Measurements from ENCODE around the gene ADCY6.

The ADCY6 gene

GRCh38 chr12:48786591-48787544 lies 2.0 kb downstream of the ADCY6 start:
- DNase-seq (ENCODE audit: low read depth in 2 of 3, low spot score in 2 of 3): no peak

- DNase-seq (ENCODE audit: low read depth in 2 of 3, low spot score in 2 of 3): no peak
These were observed 5.5 kb downstream of the ADCY6 start for GRCh38 chr12:48783432-48783831.

GRCh38 chr12:48782457-48783395 lies 6.2 kb downstream of the ADCY6 start:
- DNase-seq (ENCODE audit: low read depth in 2 of 3, low spot score in 2 of 3): no peak

DNA sequence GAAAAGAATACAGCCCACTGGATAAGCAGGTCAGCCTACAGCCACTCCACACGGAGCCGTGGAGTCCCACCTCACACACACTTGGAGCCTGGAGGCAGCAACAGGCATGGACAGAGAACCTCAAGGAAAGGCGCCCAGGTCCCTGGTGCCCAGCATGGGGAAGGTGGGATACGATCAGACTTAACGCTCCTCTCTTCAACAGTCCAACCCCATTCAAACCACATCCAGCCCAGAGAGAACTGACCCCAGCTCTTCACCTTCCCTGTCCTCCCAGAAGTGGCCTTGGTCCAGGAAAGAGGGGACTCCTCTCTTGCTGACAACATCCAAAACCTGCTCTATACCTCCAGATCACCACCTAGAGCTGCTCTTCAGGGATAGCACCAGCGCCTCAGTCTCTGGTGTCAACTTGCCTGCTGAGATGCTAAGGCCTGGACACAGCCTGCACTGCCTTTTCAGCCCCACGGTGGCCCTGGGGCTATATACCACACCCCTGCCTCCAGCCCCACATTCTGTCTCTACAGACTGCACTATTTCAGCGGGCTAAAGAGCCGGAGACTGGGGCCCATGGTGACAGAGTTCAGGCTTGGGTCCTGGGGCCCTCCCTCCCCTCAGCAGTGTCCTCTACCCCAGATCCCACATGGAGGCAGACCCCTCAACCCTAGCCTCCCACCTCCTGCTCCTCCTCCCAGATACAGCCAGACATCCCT lies 7.0 kb downstream of the ADCY6 start:
- DNase-seq (ENCODE audit: low read depth in 2 of 3, low spot score in 2 of 3): no peak

- DNase-seq (ENCODE audit: low read depth in 2 of 3, low spot score in 2 of 3): no peak
These were observed 8.4 kb downstream of the ADCY6 start for GRCh38 chr12:48780381-48781025.

GRCh38 chr12:48779869-48780268 lies 9.0 kb downstream of the ADCY6 start:
- no peak for DNase-seq (ENCODE audit: low read depth in 2 of 3, low spot score in 2 of 3)

GRCh38 chr12:48777501-48778400 lies 11.1 kb downstream of the ADCY6 start:
- no peak for DNase-seq (ENCODE audit: low read depth in 2 of 3, low spot score in 2 of 3)

DNA sequence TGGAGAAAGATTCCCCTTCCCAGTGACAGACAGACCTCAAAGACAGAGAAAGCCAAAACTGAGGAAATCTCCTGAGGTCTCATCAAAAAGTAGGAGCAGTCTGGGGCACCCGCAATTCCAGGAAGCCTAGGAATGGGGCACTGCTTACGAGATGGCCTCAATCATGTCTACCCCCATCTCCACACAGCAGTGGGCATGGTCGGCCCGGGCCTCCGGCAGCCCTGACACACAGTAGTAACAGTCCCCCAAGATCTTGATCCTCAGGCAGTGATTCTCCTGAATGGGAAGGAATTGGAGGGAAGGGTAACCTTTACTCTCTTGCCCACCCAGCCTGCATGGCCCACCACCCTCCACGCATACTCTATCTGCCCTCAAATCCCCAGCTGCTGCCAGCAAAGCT lies 11.9 kb downstream of the ADCY6 start:
- DNase-seq (ENCODE audit: low read depth in 2 of 3, low spot score in 2 of 3): no peak

DNA sequence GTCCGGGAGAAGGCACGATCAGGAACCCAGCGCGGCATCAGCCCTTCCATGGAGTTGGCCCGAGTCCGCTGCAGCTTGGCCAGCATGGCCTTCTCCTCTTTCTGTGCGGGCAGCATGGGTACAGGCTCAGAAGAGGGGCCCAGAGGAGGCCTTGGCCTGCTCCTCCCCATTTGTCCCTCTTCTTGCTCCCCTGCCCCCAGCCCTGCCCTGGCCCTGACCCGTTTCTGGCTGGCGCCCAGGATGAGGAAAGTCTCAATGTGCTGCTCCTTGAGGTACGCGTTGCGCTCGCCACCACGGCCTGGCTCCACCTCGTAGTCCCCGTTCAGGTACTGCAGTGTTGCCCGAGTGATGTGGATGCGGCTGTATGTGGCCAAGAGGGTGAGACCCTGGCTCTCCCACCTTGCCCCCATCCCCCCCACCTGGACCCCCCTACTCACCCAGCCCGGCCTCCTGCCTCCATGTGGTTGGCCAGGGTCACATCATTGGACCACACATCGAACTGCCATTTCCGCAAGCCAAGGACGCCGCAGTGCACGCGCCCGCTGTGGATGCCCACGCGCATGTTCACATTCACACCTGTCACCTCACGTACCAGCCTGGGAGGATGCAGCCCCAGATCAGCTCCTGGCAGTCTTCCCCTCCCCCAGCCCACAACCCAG lies 12.8 kb downstream of the ADCY6 start:
- no peak for DNase-seq (ENCODE audit: low read depth in 2 of 3, low spot score in 2 of 3)

- no peak for DNase-seq (ENCODE audit: low read depth in 2 of 3, low spot score in 2 of 3)
These were observed 13.6 kb downstream of the ADCY6 start for GRCh38 chr12:48775299-48775698.

DNA sequence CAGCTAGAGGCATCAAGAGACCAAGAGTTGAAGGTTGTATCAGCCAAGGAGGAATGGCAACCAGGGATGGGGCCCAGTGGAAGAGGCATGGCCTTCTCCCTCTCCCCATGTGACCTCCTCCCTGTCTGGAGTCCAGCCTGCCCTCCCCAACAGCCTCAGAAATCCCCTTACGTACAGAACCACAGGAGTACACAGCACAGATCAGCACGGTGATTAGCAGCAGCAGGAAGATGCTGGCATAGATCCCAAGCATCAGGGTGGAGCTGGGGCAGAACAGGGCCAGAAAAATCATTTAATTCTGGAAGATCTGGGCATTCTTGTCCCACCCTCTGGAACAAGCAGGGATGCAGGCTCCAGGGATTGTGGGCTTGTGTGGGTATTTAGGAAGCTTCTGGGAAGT lies 14.4 kb downstream of the ADCY6 start:
- DNase-seq (ENCODE audit: low read depth in 2 of 3, low spot score in 2 of 3): no peak

GRCh38 chr12:48773686-48774085 lies 15.2 kb downstream of the ADCY6 start:
- DNase-seq (ENCODE audit: low read depth in 2 of 3, low spot score in 2 of 3): no peak

DNA sequence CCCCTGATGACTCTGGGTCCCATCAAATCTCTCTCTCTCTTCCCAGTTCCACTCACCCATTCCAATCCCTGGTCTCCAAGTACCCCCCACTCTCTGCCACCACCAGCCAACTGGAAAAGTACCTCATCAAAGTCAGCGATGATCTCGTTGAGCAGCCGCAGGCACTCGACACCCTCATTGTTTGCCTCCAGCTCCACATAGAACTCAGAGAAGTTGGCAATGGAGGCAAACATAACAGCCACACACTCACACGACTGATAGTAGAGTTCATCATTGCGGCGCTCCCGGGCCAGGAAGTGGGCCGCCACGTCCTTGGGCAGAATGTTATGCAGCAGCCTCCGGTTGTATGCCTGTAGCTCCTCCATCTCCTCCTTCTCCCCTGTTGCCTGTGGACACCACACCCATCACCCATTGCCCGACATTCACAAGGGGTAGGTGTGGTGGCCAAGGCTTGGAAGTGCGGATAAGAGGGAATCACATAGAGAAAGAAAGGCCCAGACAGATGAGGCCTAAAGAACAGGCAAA lies 17.2 kb downstream of the ADCY6 start:
- no peak for DNase-seq (ENCODE audit: low read depth in 2 of 3, low spot score in 2 of 3)

DNA sequence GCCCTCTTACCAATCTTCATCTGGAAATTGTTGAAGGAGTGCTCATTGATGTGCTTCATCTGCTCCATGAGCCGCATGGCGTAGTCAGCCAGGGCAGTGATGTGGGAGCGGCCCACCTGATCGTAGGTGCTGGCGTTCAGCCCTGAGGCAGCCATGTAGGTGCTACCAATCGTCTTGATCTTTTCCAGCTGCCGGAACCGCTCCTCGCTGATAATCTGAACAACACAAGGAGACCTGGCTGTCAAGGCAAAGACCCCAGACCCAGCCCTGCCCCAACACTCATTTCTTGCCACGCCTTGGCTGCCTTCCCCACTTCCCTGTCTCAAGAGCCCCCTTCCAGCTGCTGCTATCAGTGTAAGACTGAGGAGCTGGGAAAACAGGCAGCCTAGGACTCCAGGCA lies 18.1 kb downstream of the ADCY6 start:
- DNase-seq (ENCODE audit: low read depth in 2 of 3, low spot score in 2 of 3): no peak

DNA sequence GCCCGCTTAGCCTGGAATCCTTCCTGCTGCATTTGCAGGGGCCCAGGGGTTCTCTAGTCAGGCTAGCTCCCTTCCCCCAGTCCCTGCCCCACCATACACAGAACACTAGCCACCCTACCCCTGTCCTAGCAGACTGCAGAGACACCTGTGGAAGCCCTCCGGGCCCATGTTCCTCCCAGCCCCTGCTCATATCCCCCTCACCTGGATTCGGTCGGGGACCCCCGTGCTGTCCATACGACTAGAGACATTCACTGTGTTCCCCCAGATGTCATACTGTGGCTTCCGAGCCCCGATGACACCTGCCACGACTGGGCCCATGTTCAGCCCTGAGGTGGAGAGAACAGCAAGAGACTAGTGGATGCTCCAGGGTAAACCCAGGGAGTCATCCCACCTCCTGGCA lies 20.2 kb downstream of the ADCY6 start:
- no peak for DNase-seq (ENCODE audit: low read depth in 2 of 3, low spot score in 2 of 3)

DNA sequence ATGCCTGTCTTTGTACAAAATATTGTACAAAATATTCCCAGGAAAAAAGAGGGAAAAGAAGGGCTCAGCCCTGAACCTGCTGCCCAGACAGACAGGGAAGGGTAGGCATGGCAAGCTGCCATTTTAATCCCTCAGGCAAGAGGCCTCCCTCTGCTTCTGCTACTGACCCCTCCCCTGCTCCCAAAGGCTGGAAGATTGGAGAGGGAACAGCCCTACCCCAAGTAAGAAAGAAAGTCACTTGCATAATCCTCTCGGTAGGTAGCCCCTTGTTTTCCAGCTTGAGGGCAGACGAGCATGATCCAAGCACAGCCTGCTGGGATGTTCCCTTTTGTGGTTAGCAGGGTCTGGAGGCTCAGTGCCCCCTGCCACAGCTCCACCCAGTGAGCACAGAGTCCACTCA lies 20.7 kb downstream of the ADCY6 start:
- DNase-seq (ENCODE audit: low read depth in 2 of 3, low spot score in 2 of 3): no peak

DNA sequence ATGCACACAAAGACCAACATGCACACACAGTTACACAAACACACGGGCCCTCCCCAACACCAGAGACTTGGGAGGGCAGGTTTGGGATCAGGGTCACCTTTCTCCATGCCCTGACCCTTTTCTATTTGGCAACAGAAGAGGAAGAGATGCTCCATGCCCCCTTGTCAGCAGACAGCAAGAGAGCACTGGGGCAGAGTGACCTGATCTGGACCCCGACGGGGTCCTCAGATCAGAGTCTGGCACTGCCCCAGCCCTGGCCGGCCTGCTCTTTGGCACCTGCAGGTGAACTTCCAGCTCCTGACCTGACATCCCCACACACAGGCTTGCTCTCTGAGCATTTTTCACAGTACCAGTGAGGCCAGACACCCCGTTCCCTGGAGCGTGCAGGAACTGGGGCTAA lies 21.4 kb downstream of the ADCY6 start:
- DNase-seq (ENCODE audit: low read depth in 2 of 3, low spot score in 2 of 3): no peak

GRCh38 chr12:48767047-48767446 lies 21.8 kb downstream of the ADCY6 start:
- DNase-seq (ENCODE audit: low read depth in 2 of 3, low spot score in 2 of 3): no peak

DNA sequence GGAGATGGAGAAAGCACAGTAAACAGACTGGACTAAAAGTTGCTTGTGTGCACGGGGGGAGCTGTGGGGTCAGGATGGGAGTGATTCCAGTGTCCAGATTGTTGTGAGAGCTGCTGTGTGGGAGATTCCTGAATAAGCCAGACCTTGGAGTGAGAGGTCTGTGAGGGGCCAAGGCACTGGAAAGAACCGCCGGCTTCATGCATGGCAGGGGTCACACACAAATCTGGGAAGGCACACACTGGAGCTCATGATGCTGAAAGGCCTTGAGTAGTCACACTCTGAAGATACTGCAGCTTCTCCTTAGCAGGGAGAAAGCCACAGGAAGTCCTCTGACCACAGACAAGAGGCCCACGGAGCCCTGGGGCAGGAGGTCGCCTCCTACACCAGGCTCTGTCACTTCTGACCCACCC lies 23.1 kb downstream of the ADCY6 start:
- peak in 1 of 3 experiments; percentile 17 for DNase-seq (ENCODE audit: low read depth in 2 of 3, low spot score in 2 of 3)

Data from activated CD8-positive, alpha-beta memory T cell treated with anti-CD3 and anti-CD28 coated beads for 48 hours (primary cell).